Neural cell (in vitro differentiated cells): ENCODE data around the gene FBN1. TPM values are rescaled to one million over a fixed set of nuclear protein-coding genes. Genes with fewer than 3 reads are reported as not detected.

Experiments used
- H2AFZ ChIP-seq: fragments of 200-600, 300-800 bp; sonication (generic), shearing (Covaris generic); 2 replicates; pipeline ENCODE4 v1.6.0; 2014; ENCODE audit warnings: low read depth, mild to moderate bottlenecking, antibody characterized with exemption, low read length, moderate library complexity
- H3F3A ChIP-seq: fragments of 200-600 bp; shearing (Covaris generic); 2 replicates; pipeline ENCODE4 v1.6.1; 2016; ENCODE audit warnings: mild to moderate bottlenecking, moderate library complexity, mixed read lengths, antibody characterized with exemption, low read length; ENCODE audit not compliant: insufficient read depth, poor library complexity, severe bottlenecking
- H3K27ac ChIP-seq: fragments of 200-600, 300-800 bp; sonication (generic), shearing (Covaris generic); 2 replicates; pipeline ENCODE4 v1.5.1; 2014; ENCODE audit warnings: mild to moderate bottlenecking, low read length, moderate library complexity
- H3K27me3 ChIP-seq: fragments of 300-800, 200-600 bp; sonication (generic), shearing (Covaris generic); 2 replicates; pipeline ENCODE4 v1.6.0; 2014; ENCODE audit warnings: mild to moderate bottlenecking, low read depth, low read length, moderate library complexity; ENCODE audit not compliant: insufficient read depth
- H3K36me3 ChIP-seq: fragments of 300-800, 200-600 bp; sonication (generic), shearing (Covaris generic); 2 replicates; pipeline ENCODE4 v1.5.1; 2014; ENCODE audit warnings: mild to moderate bottlenecking, antibody characterized with exemption, low read length, moderate library complexity; ENCODE audit not compliant: insufficient read depth
- H3K4me2 ChIP-seq: fragments of 300-800, 200-600 bp; sonication (generic), shearing (Covaris generic); 2 replicates; pipeline ENCODE4 v1.6.0; 2014; ENCODE audit warnings: mild to moderate bottlenecking, low read length
- H3K4me3 ChIP-seq: fragments of 300-800, 200-600 bp; sonication (generic), shearing (Covaris generic); 2 replicates; pipeline ENCODE4 v1.5.1; 2014; ENCODE audit warnings: mild to moderate bottlenecking, low read length, moderate library complexity
- H3K79me2 ChIP-seq: fragments of 200-600 bp; shearing (Covaris generic); replicated peaks from 2 replicates; pipeline ENCODE4 v1.6.0; 2014; ENCODE audit warnings: mild to moderate bottlenecking, low read length, moderate library complexity; ENCODE audit not compliant: insufficient read depth
- H3K9ac ChIP-seq: fragments of 300-800, 200-600 bp; sonication (generic), shearing (Covaris generic); 2 replicates; pipeline ENCODE4 v1.6.1; 2016; ENCODE audit warnings: mild to moderate bottlenecking, low read length, mixed read lengths
- H3K9me2 ChIP-seq: fragments of 200-600 bp; shearing (Covaris generic); 2 replicates; pipeline ENCODE4 v1.6.1; 2016; ENCODE audit warnings: mild to moderate bottlenecking, low read length, mixed read lengths; ENCODE audit not compliant: insufficient read depth
- H3K9me3 ChIP-seq: fragments of 200-600, 300-800 bp; sonication (generic), shearing (Covaris generic); 2 replicates; pipeline ENCODE4 v1.6.1; 2016; ENCODE audit warnings: mild to moderate bottlenecking, mixed run types, low read length, moderate library complexity, mixed read lengths
- H4K20me1 ChIP-seq: fragments of 200-600 bp; shearing (Covaris generic); 2 replicates; pipeline ENCODE4 v1.6.1; 2016; ENCODE audit warnings: mild to moderate bottlenecking, mixed run types; ENCODE audit not compliant: insufficient read depth
- EP300 ChIP-seq: fragments of 450-650 bp; conservative IDR thresholded peaks from 2 replicates; pipeline ENCODE4 v1.6.1; 2014; ENCODE audit warnings: antibody characterized with exemption, mild to moderate bottlenecking, moderate library complexity; ENCODE audit not compliant: poor library complexity, severe bottlenecking
- EZH2 ChIP-seq: fragments of 200-600, 300-800 bp; shearing (Covaris generic), sonication (generic); IDR thresholded peaks from 2 replicates; pipeline ENCODE4 v1.6.1; 2014; ENCODE audit warnings: antibody characterized with exemption, low read length, borderline replicate concordance, mild to moderate bottlenecking; ENCODE audit not compliant: insufficient read depth, poor library complexity, severe bottlenecking
- MXI1 ChIP-seq: fragments of 450-650 bp; conservative IDR thresholded peaks from 2 replicates; pipeline ENCODE4 v1.6.1; 2014; ENCODE audit warnings: antibody characterized with exemption, mild to moderate bottlenecking; ENCODE audit not compliant: poor library complexity, severe bottlenecking
- POLR2AphosphoS5 ChIP-seq: IDR thresholded peaks from 2 replicates; pipeline ENCODE4 v1.6.1; 2012
- RAD21 ChIP-seq: fragments of 450-650 bp; conservative IDR thresholded peaks from 2 replicates; pipeline ENCODE4 v1.6.1; 2014; ENCODE audit warnings: antibody characterized with exemption, mild to moderate bottlenecking, moderate library complexity
- REST ChIP-seq: IDR thresholded peaks from 2 replicates; pipeline ENCODE4 v1.6.1; 2012; ENCODE audit warnings: borderline replicate concordance
- SMC3 ChIP-seq: fragments of 450-650 bp; conservative IDR thresholded peaks from 2 replicates; pipeline ENCODE4 v1.6.1; 2014; ENCODE audit warnings: antibody characterized with exemption, mild to moderate bottlenecking, moderate library complexity; ENCODE audit not compliant: poor library complexity
- TAF1 ChIP-seq: IDR thresholded peaks from 2 replicates; pipeline ENCODE4 v1.6.1; 2012; ENCODE audit warnings: low read depth
- polyA plus RNA-seq: library from polyadenylated mRNA; depleted of rRNA; stranded (reverse); fragments of >200 nt; gene quantifications from 2 replicates; pipeline ENCODE4 v1.2.3, GENCODE V29; 2014
- TF ChIP-seq, protein P1 (sequence below): fragments of 450-650 bp; IDR thresholded peaks from 2 replicates; pipeline ENCODE4 v1.5.1; 2014; ENCODE audit warnings: antibody characterized with exemption, mild to moderate bottlenecking, moderate library complexity; ENCODE audit not compliant: poor library complexity, severe bottlenecking

Gene FBN1
- polyA plus RNA-seq, 1 donor from 2014 or later = 22.0 TPM

DNA sequence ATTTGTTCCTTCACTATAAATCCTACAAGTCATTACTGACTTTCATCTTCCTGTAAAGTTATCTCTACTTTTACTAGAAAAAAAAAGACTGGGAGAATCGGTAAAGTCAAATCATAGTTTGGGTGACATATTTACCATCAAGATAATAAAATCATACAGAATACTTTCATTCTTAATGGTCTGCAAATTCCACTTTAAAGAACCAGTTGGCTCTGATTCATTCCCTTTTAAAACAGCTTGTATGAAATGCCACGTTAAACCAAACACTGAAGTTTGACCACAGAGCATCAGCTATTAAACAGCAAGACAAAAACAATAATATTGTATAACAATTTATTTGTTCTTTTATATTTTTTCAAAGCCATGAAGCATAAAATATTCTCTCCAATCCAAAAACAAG, 100.7 kb downstream of the FBN1 start:
- Histone ChIP-seq H3K9ac (no peak overlapping the region), H2AFZ (no peak overlapping the region), H3K4me2 (no peak overlapping the region), H3K36me3 (no peaks in the 10 kb centered on the region), H3K9me3 (no peaks in the 10 kb centered on the region), H3K9me2 (no peaks in the 10 kb centered on the region), H3K4me3 (no peak overlapping the region), H3K79me2 (no peaks in the 10 kb centered on the region), H4K20me1 (no peaks in the 10 kb centered on the region), H3K27me3 (no peaks in the 10 kb centered on the region), H3F3A (no peaks in the 10 kb centered on the region), H3K27ac (no peak overlapping the region)
- TF ChIP-seq EP300 (no peak), MXI1 (no peak), TAF1 (no peak)

DNA sequence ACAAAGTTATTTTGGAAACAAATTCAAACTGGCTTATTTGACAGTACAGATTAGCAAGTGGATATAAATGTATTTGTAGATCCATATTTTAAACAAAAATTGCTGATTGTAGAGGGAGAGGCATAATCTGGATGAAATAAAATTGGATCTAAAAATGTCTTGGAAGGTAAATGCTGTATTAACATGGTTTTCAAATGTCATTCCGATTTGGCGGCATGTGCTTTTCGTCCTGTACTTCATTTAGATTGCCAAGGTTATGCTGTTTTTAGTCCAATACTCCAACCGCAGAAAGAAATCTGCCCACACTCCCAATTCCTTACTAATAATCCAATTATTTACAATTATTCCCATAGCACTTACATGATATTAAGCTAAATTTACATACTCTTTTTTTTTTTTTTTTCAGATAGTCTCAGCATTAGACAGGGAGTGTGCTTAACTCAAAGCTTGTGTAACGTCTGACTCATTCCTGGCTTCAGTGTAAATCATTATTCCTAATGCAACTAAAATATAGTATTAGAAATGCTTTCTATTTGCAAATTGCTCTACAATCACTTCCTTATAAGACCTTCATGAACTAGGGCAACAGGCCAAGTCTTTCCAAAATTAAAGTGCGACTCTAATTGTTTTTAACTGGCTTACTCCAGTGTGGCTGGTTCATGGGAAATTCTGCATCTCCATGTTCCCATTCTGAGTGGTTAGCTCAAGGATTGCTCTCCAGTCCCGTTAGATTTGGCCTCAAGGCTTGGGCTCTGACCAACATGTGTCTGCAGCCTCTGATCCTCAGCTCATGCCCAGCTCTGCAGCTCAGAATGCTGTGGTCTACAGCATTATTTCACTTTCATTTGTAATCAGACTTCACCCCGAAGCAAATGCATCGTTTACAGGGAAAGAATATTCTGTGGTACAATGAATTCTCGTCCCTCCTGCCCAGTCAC, 103.9 kb downstream of the FBN1 start:
- no peak overlapping the region for H3K9ac ChIP-seq
- H2AFZ ChIP-seq = no peak overlapping the region
- H3K9me2 ChIP-seq = no peaks in the 10 kb centered on the region
- no peaks in the 10 kb centered on the region for H4K20me1 ChIP-seq
- no peak overlapping the region for H3K4me3 ChIP-seq
- no peaks in the 10 kb centered on the region for H3K36me3 ChIP-seq
- no peak overlapping the region for H3K4me2 ChIP-seq
- H3K79me2 ChIP-seq = no peaks in the 10 kb centered on the region
- no peaks in the 10 kb centered on the region for H3F3A ChIP-seq
- no peaks in the 10 kb centered on the region for H3K27me3 ChIP-seq
- no peak overlapping the region for H3K27ac ChIP-seq
- TF ChIP-seq EP300 = no peak
- TF ChIP-seq, protein P1, sequence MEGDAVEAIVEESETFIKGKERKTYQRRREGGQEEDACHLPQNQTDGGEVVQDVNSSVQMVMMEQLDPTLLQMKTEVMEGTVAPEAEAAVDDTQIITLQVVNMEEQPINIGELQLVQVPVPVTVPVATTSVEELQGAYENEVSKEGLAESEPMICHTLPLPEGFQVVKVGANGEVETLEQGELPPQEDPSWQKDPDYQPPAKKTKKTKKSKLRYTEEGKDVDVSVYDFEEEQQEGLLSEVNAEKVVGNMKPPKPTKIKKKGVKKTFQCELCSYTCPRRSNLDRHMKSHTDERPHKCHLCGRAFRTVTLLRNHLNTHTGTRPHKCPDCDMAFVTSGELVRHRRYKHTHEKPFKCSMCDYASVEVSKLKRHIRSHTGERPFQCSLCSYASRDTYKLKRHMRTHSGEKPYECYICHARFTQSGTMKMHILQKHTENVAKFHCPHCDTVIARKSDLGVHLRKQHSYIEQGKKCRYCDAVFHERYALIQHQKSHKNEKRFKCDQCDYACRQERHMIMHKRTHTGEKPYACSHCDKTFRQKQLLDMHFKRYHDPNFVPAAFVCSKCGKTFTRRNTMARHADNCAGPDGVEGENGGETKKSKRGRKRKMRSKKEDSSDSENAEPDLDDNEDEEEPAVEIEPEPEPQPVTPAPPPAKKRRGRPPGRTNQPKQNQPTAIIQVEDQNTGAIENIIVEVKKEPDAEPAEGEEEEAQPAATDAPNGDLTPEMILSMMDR = no peak
- H3K9me3 ChIP-seq = no peaks in the 10 kb centered on the region

DNA sequence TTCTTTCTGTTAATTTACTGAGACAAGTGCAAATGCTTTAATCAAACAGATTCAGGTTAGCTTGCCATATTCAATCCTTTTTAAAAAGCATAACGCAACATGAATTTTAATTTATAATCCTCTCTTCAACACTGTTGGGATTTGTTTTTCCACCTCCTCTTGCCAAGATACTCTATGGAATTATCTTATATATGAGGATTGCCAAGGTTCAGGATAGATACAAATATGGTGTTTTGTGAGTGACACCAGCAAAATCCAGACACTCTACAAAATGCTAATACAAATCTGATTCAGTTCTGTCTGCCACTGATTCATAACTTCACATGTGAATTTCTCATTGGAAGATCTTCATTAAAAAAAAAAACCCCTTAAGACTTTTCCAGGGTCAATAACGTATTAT, 104.8 kb downstream of the FBN1 start:
- Histone ChIP-seq H3K27me3 (no peaks in the 10 kb centered on the region), H3K9me3 (no peaks in the 10 kb centered on the region), H3K79me2 (no peaks in the 10 kb centered on the region), H3K4me3 (no peak overlapping the region), H3K9ac (no peak overlapping the region), H2AFZ (no peak overlapping the region), H3K9me2 (no peaks in the 10 kb centered on the region), H3K27ac (no peak overlapping the region), H4K20me1 (no peaks in the 10 kb centered on the region), H3K36me3 (no peaks in the 10 kb centered on the region), H3F3A (no peaks in the 10 kb centered on the region), H3K4me2 (no peak overlapping the region)
- TF ChIP-seq REST (no peak), RAD21 (no peak), POLR2AphosphoS5 (no peak), EP300 (no peak), EZH2 (no peak), MXI1 (no peak), SMC3 (no peak), TAF1 (no peak)
- TF ChIP-seq, protein P1 = no peak
